OCI-LY7 (cell line): ENCODE results near the gene C3orf18. TPM values are rescaled to one million over a fixed set of nuclear protein-coding genes. Genes with fewer than 3 reads are reported as not detected.
A peak's percentile ranks its signal among the peaks of the same experiment; 100 is the strongest.

Experiments
- BruUV-seq: library from RNA; stranded (reverse); fragments of 400-500 nt; replicated peaks from 2 replicates; lab custom pipeline; 2021; lab: Mats Ljungman, UMichigan
- CTCF ChIA-PET: fragments of 300-600 bp; sonication (Branson Sonifier 250); formaldehyde crosslinking; loops from one replicate; lab custom pipeline; 2022; ENCODE audit warnings: antibody characterized with exemption; ENCODE audit not compliant: unreplicated experiment; lab: Charles Lee
- POLR2A ChIA-PET: fragments of 300-600 bp; sonication (Branson Sonifier 250); formaldehyde crosslinking; loops from one replicate; lab custom pipeline; 2022; ENCODE audit warnings: antibody characterized with exemption; lab: Charles Lee
- DNase-seq: peaks from one replicate; pipeline ENCODE4 v3.0.0-alpha.2; 2015; ENCODE audit warnings: low spot score
- H2AFZ ChIP-seq: fragments of 200-600 bp; sonication (generic), shearing (Covaris generic); 2 replicates; pipeline ENCODE4 v1.6.1; 2014; ENCODE audit warnings: mild to moderate bottlenecking, antibody characterized with exemption, low read length, moderate library complexity
- H3K27ac ChIP-seq: fragments of 200-600 bp; sonication (generic); 2 replicates; pipeline ENCODE4 v1.5.1; 2014; ENCODE audit warnings: mixed run types, low read depth, mild to moderate bottlenecking, moderate library complexity, low read length, inconsistent platforms; ENCODE audit not compliant: poor library complexity, severe bottlenecking
- H3K36me3 ChIP-seq: fragments of 200-600 bp; sonication (generic); 2 replicates; pipeline ENCODE4 v1.6.1; 2014; ENCODE audit warnings: mild to moderate bottlenecking, antibody characterized with exemption, low read length, moderate library complexity, mixed read lengths; ENCODE audit not compliant: insufficient read depth
- H3K4me1 ChIP-seq: fragments of 200-600 bp; sonication (generic); 2 replicates; pipeline ENCODE4 v1.5.1; 2014; ENCODE audit warnings: mild to moderate bottlenecking, low read length; ENCODE audit not compliant: insufficient read depth, poor library complexity, severe bottlenecking
- H3K4me2 ChIP-seq: fragments of 200-600 bp; sonication (generic); 2 replicates; pipeline ENCODE4 v1.6.1; 2014; ENCODE audit warnings: mild to moderate bottlenecking, low read length
- H3K4me3 ChIP-seq: fragments of 200-600 bp; sonication (generic); 2 replicates; pipeline ENCODE4 v1.5.1; 2014; ENCODE audit warnings: mild to moderate bottlenecking, low read depth, low read length; ENCODE audit not compliant: poor library complexity, severe bottlenecking
- H3K79me2 ChIP-seq: fragments of 200-600 bp; sonication (generic); 2 replicates; pipeline ENCODE4 v1.6.1; 2016; ENCODE audit warnings: low read depth, mild to moderate bottlenecking, low read length, moderate library complexity, mixed read lengths; ENCODE audit not compliant: insufficient read depth
- H3K9me2 ChIP-seq: fragments of 200-600 bp; sonication (generic); 2 replicates; pipeline ENCODE4 v1.6.1; 2016; ENCODE audit warnings: mild to moderate bottlenecking, low read length, mixed read lengths; ENCODE audit not compliant: insufficient read depth
- H3K9me3 ChIP-seq: fragments of 200-600 bp; sonication (generic); 2 replicates; pipeline ENCODE4 v1.6.1; 2014; ENCODE audit warnings: mild to moderate bottlenecking, mixed run types, low read length, mixed read lengths
- H4K20me1 ChIP-seq: fragments of 200-600 bp; sonication (generic); 2 replicates; pipeline ENCODE4 v1.6.1; 2014; ENCODE audit warnings: mild to moderate bottlenecking, antibody characterized with exemption, low read length, moderate library complexity, mixed read lengths; ENCODE audit not compliant: insufficient read depth
- CTCF ChIP-seq: fragments of 200-600 bp; sonication (generic); conservative IDR thresholded peaks from 2 replicates; pipeline ENCODE4 v1.5.1; 2014; ENCODE audit warnings: mild to moderate bottlenecking, antibody characterized with exemption, low read length, moderate library complexity, mixed read lengths
- EZH2phosphoT487 ChIP-seq: fragments of 200-600 bp; sonication (generic); IDR thresholded peaks from 2 replicates; pipeline ENCODE4 v1.6.1; 2018; ENCODE audit warnings: low read depth, borderline replicate concordance, mild to moderate bottlenecking, mixed run types, antibody characterized with exemption, low read length, moderate library complexity, mixed read lengths
- intact Hi-C: fragments of 100-400 bp; cut with micrococcal nuclease; formaldehyde crosslinking; loops from one replicate; pipeline ENCODE4 v1.10.0; 2022; ENCODE audit not compliant: unreplicated experiment
- total RNA-seq, 2 experiments: library from RNA; depleted of rRNA in 1 of 2; stranded (reverse); fragments of >200 nt in 1 of 2; shearing (Covaris generic) in 1 of 2; gene quantifications; 2 replicates each; pipeline ENCODE4 v1.2.3, GENCODE V29; 2014 to 2022

Gene C3orf18
- total RNA-seq, 2 experiments from 2014 or later = 8.0 to 9.5 TPM

DNA sequence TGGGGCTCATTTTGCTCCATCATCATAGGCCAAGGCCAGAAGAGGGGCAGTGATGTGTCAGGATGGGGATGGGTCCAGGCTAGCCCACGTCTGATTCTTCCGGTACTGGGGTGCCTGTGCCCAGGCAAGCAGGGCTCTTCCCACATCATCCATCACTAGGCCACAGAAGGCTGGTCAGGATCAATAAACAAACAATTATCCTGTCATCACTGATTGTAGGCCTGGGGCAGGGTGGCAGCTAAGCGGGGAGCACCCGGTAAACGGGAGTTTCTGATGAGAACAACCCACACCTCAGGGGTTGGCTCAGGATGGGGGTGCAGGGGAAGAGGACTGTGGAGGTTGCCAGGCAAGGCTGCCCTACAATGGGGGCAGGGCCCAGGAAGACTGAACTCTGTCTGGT, 46.0 kb downstream of the C3orf18 start:
- Histone ChIP-seq H4K20me1 (no peaks in the 10 kb centered on the region; the same call in 1 of the 2 replicates), H2AFZ (no peak overlapping the region), H3K79me2 (no peaks in the 10 kb centered on the region), H3K36me3 (no peaks in the 10 kb centered on the region), H3K4me3 (no peak overlapping the region), H3K27ac (no peak overlapping the region), H3K9me2 (no peaks in the 10 kb centered on the region), H3K9me3 (no peaks in the 10 kb centered on the region), H3K4me2 (no peak overlapping the region), H3K4me1 (no peaks in the 10 kb centered on the region)
- no TSS peak for BruUV-seq
- TF ChIP-seq CTCF = no peak
- TF ChIP-seq EZH2phosphoT487 = no peak
- intact Hi-C loops = no loop called here
- CTCF ChIA-PET = no interaction called here
- DNase-seq = no peak
- POLR2A ChIA-PET = no interaction called here

GRCh38 chr3:50520849-50521248, 46.7 kb downstream of the C3orf18 start:
- Histone ChIP-seq H3K27ac (no peak overlapping the region), H3K9me3 (no peaks in the 10 kb centered on the region), H3K36me3 (no peaks in the 10 kb centered on the region), H3K4me1 (peaks cover under 1% of the 10 kb centered on the region), H3K79me2 (no peaks in the 10 kb centered on the region), H3K4me2 (no peak overlapping the region), H2AFZ (no peak overlapping the region), H3K4me3 (no peak overlapping the region), H4K20me1 (no peaks in the 10 kb centered on the region; the same call in 1 of the 2 replicates), H3K9me2 (no peaks in the 10 kb centered on the region)
- TF ChIP-seq CTCF (no peak), EZH2phosphoT487 (no peak)
- BruUV-seq = no TSS peak
- intact Hi-C loops = no loop called here
- no peak for DNase-seq
- ChIA-PET POLR2A (no interaction called here), CTCF (no interaction called here)

GRCh38 chr3:50519471-50520089, 48.0 kb downstream of the C3orf18 start:
- no peak overlapping the region for H2AFZ ChIP-seq
- BruUV-seq = no TSS peak
- CTCF ChIA-PET = interaction anchor here (0.6 kb wide), 1 partner anchor 23 kb away, joined by 4 read pairs; no protein-coding TSS in a partner anchor

More at GRCh38 chr3:50519471-50520089, 48.0 kb downstream of the C3orf18 start:
- H3K4me3 ChIP-seq = no peak overlapping the region
- no peaks in the 10 kb centered on the region for H3K9me3 ChIP-seq
- H3K79me2 ChIP-seq = no peaks in the 10 kb centered on the region
- POLR2A ChIA-PET = no interaction called here
- peak; percentile 91 for TF ChIP-seq CTCF
- TF ChIP-seq EZH2phosphoT487 = no peak
- intact Hi-C loops = loop anchor here (1.0 kb wide), 1 partner anchor 95 kb away; no protein-coding TSS in a partner anchor
- no peaks in the 10 kb centered on the region for H3K36me3 ChIP-seq
- no peaks in the 10 kb centered on the region for H3K9me2 ChIP-seq
- H4K20me1 ChIP-seq = no peaks in the 10 kb centered on the region; the same call in 1 of the 2 replicates
- no peak overlapping the region for H3K4me2 ChIP-seq
- H3K4me1 ChIP-seq = peaks cover 6% of the 10 kb centered on the region
- no peak overlapping the region for H3K27ac ChIP-seq
- peak; percentile 70 for DNase-seq
